Measurements from ENCODE around the gene CLN6.
"Not testable (repeated sequence)": the region's sequence is repeated elsewhere in the genome, so short reads cannot be mapped to it uniquely, and the experiment has no call there.

The CLN6 gene

DNA sequence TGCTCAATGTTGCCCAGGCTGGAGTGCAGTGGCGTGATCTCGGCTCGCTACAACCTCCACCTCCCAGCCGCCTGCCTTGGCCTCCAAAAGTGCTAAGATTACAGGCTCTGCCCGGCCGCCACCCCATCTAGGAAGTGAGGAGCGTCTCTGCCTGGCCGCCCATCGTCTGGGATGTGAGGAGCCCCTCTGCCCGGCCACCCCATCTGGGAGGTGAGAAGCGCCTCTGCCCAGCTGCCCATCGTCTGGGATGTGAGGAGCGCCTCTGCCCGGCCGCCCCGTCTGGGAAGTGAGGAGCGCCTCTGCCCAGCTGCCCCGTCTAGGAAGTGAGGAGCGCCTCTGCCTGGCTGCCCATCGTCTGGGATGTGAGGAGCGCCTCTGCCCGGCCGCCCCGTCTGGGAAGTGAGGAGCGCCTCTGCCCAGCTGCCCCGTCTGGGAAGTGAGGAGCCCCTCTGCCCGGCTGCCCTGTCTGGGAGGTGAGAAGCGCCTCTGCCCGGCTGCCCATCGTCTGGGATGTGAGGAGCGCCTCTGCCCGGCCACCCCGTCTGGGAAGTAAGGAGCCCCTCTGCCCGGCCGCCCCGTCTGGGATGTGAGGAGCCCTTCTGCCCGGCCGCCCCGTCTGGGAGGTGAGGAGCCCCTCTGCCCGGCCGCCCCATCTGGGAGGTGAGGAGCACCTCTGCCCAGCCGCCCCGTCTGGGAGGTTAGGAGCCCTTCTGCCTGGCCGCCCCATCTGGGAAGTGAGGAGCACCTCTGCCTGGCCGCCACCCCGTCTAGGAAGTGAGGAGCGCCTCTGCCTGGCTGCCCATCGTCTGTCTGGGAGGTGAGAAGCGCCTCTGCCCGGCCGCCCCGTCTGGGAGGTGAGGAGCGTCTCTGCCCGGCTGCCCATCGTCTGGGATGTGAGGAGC is 7.7 kb downstream of the CLN6 start:
- DNase-seq = not testable (repeated sequence)

DNA sequence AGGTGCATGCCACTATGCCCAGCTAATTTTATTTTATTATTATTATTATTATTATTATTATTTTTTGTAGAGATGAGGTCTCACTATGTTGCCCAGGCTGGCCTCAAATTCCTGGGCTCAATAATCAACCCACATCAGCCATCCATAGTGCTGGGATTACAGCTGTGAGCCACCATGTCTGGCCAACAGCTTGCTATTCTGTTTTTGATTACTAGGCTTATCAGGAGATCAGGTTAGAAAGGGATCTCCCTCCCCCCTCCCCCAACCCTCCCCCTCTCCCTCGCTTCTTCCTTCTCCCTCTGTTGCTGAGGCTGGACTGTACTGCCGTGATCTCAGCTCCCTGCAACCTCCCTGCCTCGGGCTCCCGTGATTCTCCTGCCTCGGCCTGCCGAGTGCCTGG is 8.6 kb downstream of the CLN6 start:
- DNase-seq = no peak

DNA sequence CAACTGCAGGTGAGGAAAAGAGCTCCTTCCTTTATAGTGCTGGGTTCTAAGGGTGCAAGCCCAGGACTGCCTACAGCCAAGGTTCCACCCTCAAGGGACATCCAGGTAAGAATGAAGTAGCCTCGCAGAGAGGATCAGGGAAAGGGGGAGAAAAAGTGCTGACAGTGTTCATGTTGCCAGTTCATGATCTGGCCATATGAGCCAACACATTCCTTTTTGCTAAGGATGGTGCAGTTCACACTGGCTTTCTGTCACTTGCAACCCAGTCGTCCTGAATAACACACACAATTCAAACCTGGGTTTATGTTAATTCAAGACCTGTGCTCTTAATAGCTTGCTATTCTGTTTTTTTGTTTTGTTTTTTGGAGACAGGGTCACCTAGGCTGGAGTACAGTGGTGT is 9.0 kb downstream of the CLN6 start:
- DNase-seq = no peak

- no peak for DNase-seq
These were observed 10.4 kb downstream of the CLN6 start for GRCh38 chr15:68218847-68219798.

- DNase-seq = no peak
These were observed 11.2 kb downstream of the CLN6 start for GRCh38 chr15:68218331-68218730.

- DNase-seq = no peak
These were observed 12.2 kb downstream of the CLN6 start for GRCh38 chr15:68217341-68217740.

- DNase-seq = no peak
These were observed 14.7 kb downstream of the CLN6 start for GRCh38 chr15:68214838-68215254.

DNA sequence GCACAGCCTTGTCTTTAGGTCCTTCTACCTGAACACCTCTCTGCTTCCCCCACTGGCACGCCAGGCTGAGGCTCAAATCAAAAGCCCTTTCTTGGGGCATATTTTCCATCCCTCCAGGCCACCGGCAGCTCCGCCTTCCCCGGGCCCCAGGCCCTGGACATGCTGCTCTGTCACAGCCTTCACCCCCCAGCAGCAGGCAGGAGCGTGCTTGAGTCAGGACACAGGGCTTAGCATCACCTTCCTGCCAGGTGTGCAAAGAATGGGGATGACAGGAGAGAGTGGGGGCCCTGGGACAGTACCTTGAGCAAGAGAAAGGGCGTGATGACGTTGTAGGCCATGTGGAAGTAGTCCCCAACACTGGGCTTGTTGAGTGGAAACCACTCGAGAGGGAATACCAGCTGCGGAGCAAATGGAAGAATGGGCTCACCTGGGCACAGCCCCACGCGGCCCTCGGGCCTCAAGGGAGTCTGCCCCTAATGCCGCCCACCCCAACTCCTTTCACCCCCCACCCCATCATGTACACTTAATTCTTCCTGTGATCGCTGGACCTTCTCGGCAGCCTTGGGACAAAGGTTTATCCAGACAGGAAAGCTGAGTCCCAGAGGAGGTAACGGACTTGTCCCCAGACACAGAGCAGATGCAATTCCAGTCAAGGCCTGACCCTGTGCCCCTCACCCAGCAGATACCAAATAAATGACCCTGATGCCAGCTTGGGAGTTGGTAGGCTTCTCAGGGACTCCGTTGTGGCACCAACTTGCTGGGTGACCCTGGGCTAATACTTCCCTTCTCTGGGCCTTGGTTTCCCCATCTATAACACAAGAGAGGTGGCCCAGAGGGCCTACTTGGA is 15.3 kb downstream of the CLN6 start:
- DNase-seq = no peak

DNA sequence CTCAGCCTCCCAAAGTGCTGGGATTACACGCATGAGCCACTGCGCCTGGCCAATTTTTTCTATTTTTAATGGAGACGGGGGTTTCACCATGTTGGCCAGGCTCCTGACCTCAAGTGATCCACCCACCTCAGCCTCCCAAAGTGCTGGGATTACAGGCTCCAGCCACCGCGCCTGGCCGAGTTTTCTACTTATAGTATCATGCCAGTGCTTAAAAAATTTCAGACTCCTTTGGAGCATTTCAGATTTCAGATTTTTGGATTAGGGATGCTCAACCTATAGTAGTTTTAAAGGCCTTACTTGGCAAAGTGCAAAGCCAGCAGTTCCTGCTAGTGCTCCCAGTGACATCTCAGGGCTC is 16.1 kb downstream of the CLN6 start:
- not testable (repeated sequence) for DNase-seq

GRCh38 chr15:68211656-68212320 is 17.7 kb downstream of the CLN6 start:
- no peak for DNase-seq

GRCh38 chr15:68210821-68211655 is 18.5 kb downstream of the CLN6 start:
- DNase-seq = no peak

- DNase-seq = no peak
These were observed 19.1 kb downstream of the CLN6 start for GRCh38 chr15:68210409-68210756.

DNA sequence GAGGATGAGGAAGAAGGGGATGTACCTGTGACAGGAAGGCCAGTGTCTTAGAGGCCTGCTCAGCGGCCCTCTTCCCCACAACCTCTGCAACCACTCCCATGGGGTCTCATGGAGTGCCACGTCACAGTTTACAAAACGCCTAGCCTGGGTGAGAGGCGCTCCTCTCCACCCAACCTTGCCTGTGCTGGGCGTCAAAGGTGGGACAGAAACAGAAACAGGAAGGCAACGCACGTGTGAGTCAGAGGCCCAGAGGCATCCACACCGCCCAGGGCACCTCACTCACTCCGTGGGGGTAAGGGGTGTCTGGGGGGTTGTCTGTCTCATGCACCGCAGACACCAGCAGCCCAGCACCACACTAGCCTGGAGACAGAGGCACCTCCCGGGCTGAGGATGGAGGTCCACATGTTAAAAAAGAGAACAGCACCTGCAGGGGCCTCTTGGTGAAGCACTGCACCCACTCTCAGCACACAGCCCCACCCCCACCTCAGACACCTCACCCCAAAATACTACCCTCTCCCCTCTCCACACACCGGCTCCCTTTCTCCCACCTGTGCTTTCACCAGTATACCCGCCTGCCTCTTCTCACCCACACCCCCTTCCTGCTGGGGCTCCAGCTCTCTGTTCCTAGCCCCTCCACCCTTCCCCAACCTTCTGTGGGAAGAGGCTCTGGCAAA is 19.7 kb downstream of the CLN6 start:
- DNase-seq = no peak

- DNase-seq = no peak
These were observed 20.3 kb downstream of the CLN6 start for GRCh38 chr15:68209272-68209671.

DNA sequence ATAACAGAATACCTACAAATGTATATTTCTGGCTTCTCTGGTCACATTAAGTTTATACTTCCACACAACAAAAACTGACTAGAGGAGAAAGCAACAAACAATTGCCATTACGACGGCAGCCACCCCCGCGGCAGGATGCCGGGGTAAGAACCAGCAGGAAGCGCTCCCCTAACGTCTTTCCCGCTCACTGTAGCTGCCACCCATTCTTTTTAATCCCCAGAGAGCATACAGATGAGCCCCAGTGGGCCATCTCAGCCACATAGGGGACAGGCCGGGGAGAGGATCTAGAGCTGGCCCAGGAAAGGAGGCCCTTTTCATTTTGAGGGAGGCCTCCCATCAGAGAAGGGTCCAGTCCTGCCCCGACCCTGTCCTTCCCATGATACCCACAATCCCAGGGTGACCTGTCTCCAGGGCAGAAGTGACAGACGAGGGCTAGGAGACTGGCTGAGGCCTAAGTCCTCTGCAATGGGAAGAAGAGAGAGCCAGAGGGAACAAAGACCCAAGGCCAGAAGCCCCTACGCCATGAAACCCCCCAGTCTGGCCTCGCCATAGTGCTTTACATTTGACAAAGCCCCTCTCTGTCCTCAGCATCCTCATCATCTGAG is 20.8 kb downstream of the CLN6 start:
- no peak for DNase-seq

- no peak for DNase-seq
These were observed 21.4 kb downstream of the CLN6 start for GRCh38 chr15:68208136-68208535.

GRCh38 chr15:68207176-68207935 is 22.2 kb downstream of the CLN6 start:
- no peak for DNase-seq

DNA sequence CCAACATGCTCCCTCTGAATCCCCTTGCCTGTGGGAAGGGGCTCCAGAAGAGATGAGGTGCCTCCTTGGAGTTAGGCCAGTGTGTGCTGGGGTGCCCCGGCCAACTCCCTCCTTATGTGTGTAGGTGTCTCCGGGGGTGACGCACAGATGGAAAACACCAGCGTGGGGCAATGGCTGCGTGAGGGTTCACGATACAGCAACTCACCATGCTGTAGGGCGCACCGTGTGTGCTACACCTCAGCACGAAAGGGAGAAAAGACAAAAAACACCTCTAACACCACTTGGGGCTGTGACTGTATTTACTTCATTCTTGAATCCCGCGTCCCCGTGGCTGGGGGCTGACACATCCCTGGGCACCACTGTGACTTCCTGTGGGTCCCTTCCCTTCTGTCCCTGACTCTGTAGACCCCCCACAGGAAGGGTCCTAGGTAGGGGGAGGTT is 22.8 kb downstream of the CLN6 start:
- DNase-seq = no peak

- no peak for DNase-seq
These were observed 23.5 kb downstream of the CLN6 start for GRCh38 chr15:68205954-68206539.

Measured in KG1 (cell line).